Effector memory CD4-positive, alpha-beta T cell (primary cell): ENCODE measurements around the gene GBP7.

Source experiments
- DNase-seq, 3 donors: peaks; one replicate each; pipeline ENCODE4 v3.0.0-alpha.2; 2020
- H3K27ac ChIP-seq: 2 replicates; pipeline ENCODE4 v1.7.0; 2013; ENCODE audit warnings: mild to moderate bottlenecking, low read length, moderate library complexity; ENCODE audit not compliant: insufficient read depth, poor library complexity, severe bottlenecking
- H3K27me3 ChIP-seq: replicated peaks from 2 replicates; pipeline ENCODE4 v1.7.0; 2013; ENCODE audit warnings: mild to moderate bottlenecking, low read length; ENCODE audit not compliant: insufficient read depth, control insufficient read depth, poor library complexity, severe bottlenecking
- H3K36me3 ChIP-seq: 2 replicates; pipeline ENCODE4 v1.7.0; 2013; ENCODE audit warnings: mild to moderate bottlenecking, low read length, moderate library complexity; ENCODE audit not compliant: control insufficient read depth, insufficient read depth
- H3K4me1 ChIP-seq: 2 replicates; pipeline ENCODE4 v1.7.0; 2013; ENCODE audit warnings: low read length, mild to moderate bottlenecking; ENCODE audit not compliant: control insufficient read depth, insufficient read depth, poor library complexity, severe bottlenecking
- H3K4me3 ChIP-seq: 2 replicates; pipeline ENCODE4 v1.7.0; 2013; ENCODE audit warnings: low read length, low read depth, mild to moderate bottlenecking; ENCODE audit not compliant: insufficient read depth, poor library complexity, severe bottlenecking
- H3K9me3 ChIP-seq: 2 replicates; pipeline ENCODE4 v1.7.0; 2013; ENCODE audit warnings: mild to moderate bottlenecking, low read length, moderate library complexity; ENCODE audit not compliant: control insufficient read depth

GBP7 gene

DNA sequence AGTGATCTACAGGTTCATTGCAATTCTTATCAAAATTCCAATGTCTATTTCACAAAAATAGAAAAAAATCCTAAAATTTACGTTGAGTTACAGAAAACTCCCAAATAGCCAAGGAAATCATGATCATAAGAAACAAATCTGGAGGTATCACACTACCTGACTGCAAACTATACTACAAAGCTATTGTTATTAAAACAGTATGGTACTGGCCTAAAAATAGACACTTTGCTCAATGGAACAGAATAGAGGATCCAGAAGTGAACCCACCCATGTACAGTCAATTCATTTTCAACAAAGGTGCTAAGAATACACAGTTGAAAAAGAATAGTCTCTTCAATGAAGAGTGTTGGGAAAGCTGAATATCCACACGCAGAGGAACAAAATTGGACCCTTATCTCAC, 80.1 kb downstream of the GBP7 start:
- Histone ChIP-seq H3K27ac (no peak overlapping the region), H3K36me3 (no peaks in the 10 kb centered on the region), H3K27me3 (peaks cover 2% of the 10 kb centered on the region), H3K4me3 (no peak overlapping the region), H3K4me1 (no peaks in the 10 kb centered on the region), H3K9me3 (peaks cover 3% of the 10 kb centered on the region)
- DNase-seq = no peak

DNA sequence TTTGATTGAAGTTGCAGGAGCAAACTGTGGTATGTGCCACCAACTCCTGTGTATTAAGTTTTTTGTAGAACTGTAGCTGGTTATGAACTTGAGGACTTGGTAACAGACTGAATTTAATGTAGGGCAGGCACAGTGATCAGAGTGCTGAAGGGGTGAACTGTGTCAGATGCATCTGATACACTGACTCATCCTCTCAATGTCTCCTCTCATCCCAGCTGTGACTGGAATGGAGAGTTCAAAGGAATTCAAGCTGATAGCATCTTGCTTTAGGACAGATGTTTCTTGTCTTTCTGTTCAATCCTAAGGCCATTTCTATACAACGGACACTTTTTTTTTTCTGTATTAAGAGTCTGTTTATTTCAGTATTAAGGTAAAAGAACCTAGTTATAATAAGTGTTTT, 85.8 kb downstream of the GBP7 start:
- H3K27ac ChIP-seq = no peak overlapping the region
- no peaks in the 10 kb centered on the region for H3K36me3 ChIP-seq
- peaks cover 2% of the 10 kb centered on the region for H3K27me3 ChIP-seq
- H3K9me3 ChIP-seq = no peaks in the 10 kb centered on the region
- no peak overlapping the region for H3K4me3 ChIP-seq
- no peaks in the 10 kb centered on the region for H3K4me1 ChIP-seq
- DNase-seq = no peak

GRCh38 chr1:89088572-89088971, 87.2 kb downstream of the GBP7 start:
- H3K27me3 ChIP-seq = peaks cover 2% of the 10 kb centered on the region
- H3K9me3 ChIP-seq = no peaks in the 10 kb centered on the region
- H3K36me3 ChIP-seq = no peaks in the 10 kb centered on the region
- H3K4me3 ChIP-seq = no peak overlapping the region
- no peak for DNase-seq
- H3K4me1 ChIP-seq = no peaks in the 10 kb centered on the region
- no peak overlapping the region for H3K27ac ChIP-seq

- Histone ChIP-seq H3K4me1 (no peaks in the 10 kb centered on the region), H3K27me3 (no peaks in the 10 kb centered on the region), H3K27ac (no peak overlapping the region), H3K9me3 (no peaks in the 10 kb centered on the region), H3K4me3 (no peak overlapping the region), H3K36me3 (no peaks in the 10 kb centered on the region)
- DNase-seq = no peak
Measured at GRCh38 chr1:89087241-89087640, 88.6 kb downstream of the GBP7 start.

DNA sequence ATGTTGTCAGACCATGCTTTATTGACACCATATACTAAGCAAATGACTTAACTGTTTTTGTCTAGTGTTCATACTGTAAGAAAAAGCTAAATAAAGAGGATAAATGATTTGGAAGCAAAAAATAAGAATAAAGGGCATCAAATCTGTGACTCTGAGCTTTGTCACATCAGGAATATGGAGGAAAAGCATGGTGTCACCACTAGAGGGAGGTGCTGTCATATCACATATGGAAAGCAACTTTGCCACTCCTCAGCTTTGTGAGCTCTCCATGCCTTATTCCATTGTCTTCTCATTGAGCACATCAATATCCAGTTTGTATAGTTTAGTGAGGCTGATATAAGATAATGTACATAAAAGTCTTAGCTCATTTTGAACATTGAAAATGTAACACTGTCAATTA, 90.0 kb downstream of the GBP7 start:
- H3K27me3 ChIP-seq = no peaks in the 10 kb centered on the region
- no peak overlapping the region for H3K27ac ChIP-seq
- H3K4me1 ChIP-seq = no peaks in the 10 kb centered on the region
- H3K9me3 ChIP-seq = no peaks in the 10 kb centered on the region
- no peaks in the 10 kb centered on the region for H3K36me3 ChIP-seq
- DNase-seq = peak in 1 of 3 donors; percentile 36
- H3K4me3 ChIP-seq = no peak overlapping the region
